ENCODE results near the gene ACIN1.
"Not testable (repeated sequence)": the region's sequence is repeated elsewhere in the genome, so short reads cannot be mapped to it uniquely, and the experiment has no call there.

ACIN1 gene

GRCh38 chr14:23035303-23036144, 59.4 kb downstream of the ACIN1 start:
- no peak for DNase-seq

GRCh38 chr14:23034498-23035302, 60.2 kb downstream of the ACIN1 start, which contains the start of gene PSMB5:
PSMB5 (minus strand) TSS chr14:23034900; CDS start chr14:23034881, 19 bp downstream.
- DNase-seq = peak; percentile 94

- DNase-seq = no peak
These were observed 61.0 kb downstream of the ACIN1 start for GRCh38 chr14:23033801-23034497.

GRCh38 chr14:23033251-23033727, 61.6 kb downstream of the ACIN1 start:
- no peak for DNase-seq

GRCh38 chr14:23030936-23031335, 64.0 kb downstream of the ACIN1 start:
- DNase-seq = no peak

GRCh38 chr14:23028799-23029198, 66.1 kb downstream of the ACIN1 start:
- no peak for DNase-seq

GRCh38 chr14:23025151-23025814, 69.7 kb downstream of the ACIN1 start:
- DNase-seq = peak; percentile 26

- no peak for DNase-seq
These were observed 70.3 kb downstream of the ACIN1 start for GRCh38 chr14:23024612-23025075.

GRCh38 chr14:23023795-23024152, 71.2 kb downstream of the ACIN1 start:
- DNase-seq = no peak

GRCh38 chr14:23023022-23023794, 71.7 kb downstream of the ACIN1 start:
- no peak for DNase-seq

GRCh38 chr14:23021889-23022442, 73.0 kb downstream of the ACIN1 start:
- DNase-seq = no peak

- DNase-seq = no peak
These were observed 73.5 kb downstream of the ACIN1 start for GRCh38 chr14:23021434-23021833.

- DNase-seq = no peak
These were observed 74.5 kb downstream of the ACIN1 start for GRCh38 chr14:23020143-23021128.

GRCh38 chr14:23018107-23018506, 76.8 kb downstream of the ACIN1 start:
- no peak for DNase-seq

- no peak for DNase-seq
These were observed 77.8 kb downstream of the ACIN1 start for GRCh38 chr14:23017091-23017490.

- no peak for DNase-seq
These were observed 79.3 kb downstream of the ACIN1 start for GRCh38 chr14:23015618-23016017.

GRCh38 chr14:23013749-23014054, 81.2 kb downstream of the ACIN1 start:
- DNase-seq = not testable (repeated sequence)

- no peak for DNase-seq
These were observed 81.7 kb downstream of the ACIN1 start for GRCh38 chr14:23013054-23013748.

GRCh38 chr14:23009939-23010726, 84.8 kb downstream of the ACIN1 start, which contains the start of gene C14orf93:
C14orf93 (minus strand) TSS chr14:23010143; CDS start chr14:22999023, 11,120 bp downstream.
- DNase-seq = peak; percentile 65

All from fibroblast of skin of right quadriceps (primary cell).